AG04450 (cell line): ENCODE results near the gene CCDC169. TPM values are rescaled to one million over a fixed set of nuclear protein-coding genes. Genes with fewer than 3 reads are reported as not detected.
A peak's percentile ranks its signal among the peaks of the same experiment; 100 is the strongest.

Experiments used
- CTCF ChIA-PET: fragments of 300-600, 350-600 bp; formaldehyde crosslinking; extraction: SDS; loops from one replicate; lab custom pipeline; 2022; ENCODE audit warnings: antibody characterized with exemption, inconsistent platforms; lab: Charles Lee
- POLR2A ChIA-PET: fragments of 350-600 bp; formaldehyde crosslinking; extraction: SDS; loops from one replicate; lab custom pipeline; 2021; ENCODE audit warnings: antibody characterized with exemption, inconsistent platforms; lab: Yijun Ruan, JAX
- DNase-seq: peaks from one replicate; pipeline ENCODE4 v3.0.0-alpha.2; 2011; ENCODE audit warnings: low read depth, low spot score
- H3K27ac ChIP-seq: one replicate; pipeline ENCODE4 v1.5.1; 2012; ENCODE audit warnings: low read depth, low read length, control low read depth
- H3K27me3 ChIP-seq: one replicate; pipeline ENCODE4 v1.6.0; 2012; ENCODE audit warnings: low read length; ENCODE audit not compliant: control insufficient read depth, insufficient read depth
- H3K4me3 ChIP-seq: 2 replicates; pipeline ENCODE4 v1.5.1; 2011; ENCODE audit warnings: mild to moderate bottlenecking, low read depth, low read length, control low read depth
- H3K9me3 ChIP-seq: 2 replicates; pipeline ENCODE4 v1.5.1; 2012; ENCODE audit warnings: low read length; ENCODE audit not compliant: control insufficient read depth, insufficient read depth
- polyA plus RNA-seq: library from polyadenylated mRNA; depleted of rRNA; stranded (reverse); fragments of >200 nt; gene quantifications from 2 replicates; pipeline ENCODE4 v1.2.3, GENCODE V29; 2011
- TF ChIP-seq, protein P1 (sequence below): IDR thresholded peaks from 2 replicates; pipeline ENCODE4 v1.5.1; 2011; ENCODE audit warnings: low read depth, low read length, control low read depth, inconsistent platforms

CCDC169 gene
- polyA plus RNA-seq, 1 experiment, result 2.2 TPM

DNA sequence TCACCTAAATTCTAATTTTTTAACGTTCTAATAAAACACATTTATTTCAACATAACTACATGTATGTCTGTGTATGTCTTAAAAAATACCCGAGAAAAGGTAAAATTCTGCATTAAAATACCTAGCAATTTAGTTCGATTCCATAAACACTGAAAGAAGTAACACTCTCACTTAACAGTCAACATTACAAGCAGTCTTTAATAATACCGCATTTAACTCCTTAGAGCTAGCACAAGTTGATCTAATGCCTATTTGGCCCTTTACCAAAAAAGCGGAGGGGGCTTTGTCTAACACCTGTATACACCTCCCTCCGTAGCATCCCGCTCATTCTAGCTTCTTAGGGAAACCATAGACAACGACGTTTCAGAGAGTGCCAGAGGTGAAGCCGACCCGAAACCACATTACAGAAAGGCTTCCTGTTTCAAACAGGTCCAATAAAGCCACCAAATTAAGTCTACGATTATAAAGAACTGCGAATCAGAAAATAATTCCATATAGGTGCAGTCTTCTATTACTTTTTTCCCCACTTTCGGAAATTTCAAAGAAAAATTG is 47.3 kb upstream of the CCDC169 start:
- Histone ChIP-seq H3K27ac (peak overlapping the region; percentile 100), H3K27me3 (no peaks in the 10 kb centered on the region), H3K4me3 (peak overlapping the region; percentile 83), H3K9me3 (no peaks in the 10 kb centered on the region)
- TF ChIP-seq, protein P1, sequence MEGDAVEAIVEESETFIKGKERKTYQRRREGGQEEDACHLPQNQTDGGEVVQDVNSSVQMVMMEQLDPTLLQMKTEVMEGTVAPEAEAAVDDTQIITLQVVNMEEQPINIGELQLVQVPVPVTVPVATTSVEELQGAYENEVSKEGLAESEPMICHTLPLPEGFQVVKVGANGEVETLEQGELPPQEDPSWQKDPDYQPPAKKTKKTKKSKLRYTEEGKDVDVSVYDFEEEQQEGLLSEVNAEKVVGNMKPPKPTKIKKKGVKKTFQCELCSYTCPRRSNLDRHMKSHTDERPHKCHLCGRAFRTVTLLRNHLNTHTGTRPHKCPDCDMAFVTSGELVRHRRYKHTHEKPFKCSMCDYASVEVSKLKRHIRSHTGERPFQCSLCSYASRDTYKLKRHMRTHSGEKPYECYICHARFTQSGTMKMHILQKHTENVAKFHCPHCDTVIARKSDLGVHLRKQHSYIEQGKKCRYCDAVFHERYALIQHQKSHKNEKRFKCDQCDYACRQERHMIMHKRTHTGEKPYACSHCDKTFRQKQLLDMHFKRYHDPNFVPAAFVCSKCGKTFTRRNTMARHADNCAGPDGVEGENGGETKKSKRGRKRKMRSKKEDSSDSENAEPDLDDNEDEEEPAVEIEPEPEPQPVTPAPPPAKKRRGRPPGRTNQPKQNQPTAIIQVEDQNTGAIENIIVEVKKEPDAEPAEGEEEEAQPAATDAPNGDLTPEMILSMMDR, result no peak
- ChIA-PET CTCF (interaction anchor here (1.5 to 4.1 kb wide), 2 partner anchors 15 to 62 kb away, joined by 11 to 53 read pairs; no protein-coding TSS in a partner anchor), POLR2A (interaction anchor here (0.6 kb wide), 1 partner anchor 22 kb away, joined by 3 read pairs; no protein-coding TSS in a partner anchor)
- DNase-seq, result no peak

GRCh38 chr13:36344173-36344572 is 46.6 kb upstream of the CCDC169 start:
- CTCF ChIA-PET, result interaction anchor here (1.4 to 1.5 kb wide), 2 partner anchors 61 to 365 kb away, joined by 6 to 11 read pairs; no protein-coding TSS in a partner anchor
- no peak overlapping the region for H3K27ac ChIP-seq
- H3K9me3 ChIP-seq, result no peaks in the 10 kb centered on the region
- H3K27me3 ChIP-seq, result no peaks in the 10 kb centered on the region
- no peak for DNase-seq
- POLR2A ChIA-PET, result no interaction called here
- H3K4me3 ChIP-seq, result peak overlapping the region; percentile 83
- TF ChIP-seq, protein P1, result no peak

DNA sequence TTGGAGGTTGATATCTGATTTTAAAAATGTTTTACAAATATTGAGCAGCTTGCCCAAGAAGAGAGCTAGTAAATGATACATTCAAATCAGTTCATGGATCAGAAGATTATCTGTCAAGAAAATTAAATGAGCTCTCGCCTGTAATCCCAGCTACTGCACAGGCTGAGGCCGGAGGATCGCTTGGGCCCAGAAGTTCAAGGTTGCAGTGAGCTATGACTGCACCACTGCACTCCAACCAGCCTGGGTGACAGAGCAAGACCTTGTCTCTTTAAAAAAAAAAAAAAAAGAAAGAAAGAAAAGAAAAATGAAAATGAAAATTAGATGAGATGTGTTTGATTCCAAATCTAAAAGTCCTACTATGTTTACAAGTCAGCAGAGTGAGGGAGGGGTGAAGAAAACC is 46.2 kb upstream of the CCDC169 start:
- H3K4me3 ChIP-seq, result peak overlapping the region; percentile 83; the same call in 1 of the 2 replicates
- CTCF ChIA-PET, result interaction anchor here (0.6 to 1.5 kb wide), 4 partner anchors 61 to 531 kb away, joined by 4 to 11 read pairs (median 5); no protein-coding TSS in a partner anchor
- TF ChIP-seq, protein P1, result no peak
- no peak for DNase-seq
- H3K9me3 ChIP-seq, result no peaks in the 10 kb centered on the region
- H3K27ac ChIP-seq, result no peak overlapping the region
- no peaks in the 10 kb centered on the region for H3K27me3 ChIP-seq
- POLR2A ChIA-PET, result no interaction called here

DNA sequence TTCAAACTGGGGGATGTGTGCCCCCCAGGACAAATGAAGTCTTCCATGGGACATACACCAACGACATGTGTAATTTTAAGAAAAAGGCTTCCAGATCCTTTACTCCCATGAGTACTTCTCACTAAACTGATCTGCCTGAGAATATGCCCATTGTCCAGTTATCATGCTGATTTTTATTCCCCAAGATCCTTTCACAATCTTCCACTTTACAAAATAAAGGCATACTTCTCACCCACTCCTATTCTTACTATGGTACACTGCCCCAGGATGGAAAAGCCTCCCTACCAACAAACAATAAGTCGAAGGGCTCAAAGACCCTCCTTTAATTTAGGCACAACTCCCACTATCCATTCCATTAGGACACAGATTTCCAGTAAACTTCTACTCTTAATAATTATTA is 45.1 kb upstream of the CCDC169 start:
- Histone ChIP-seq H3K4me3 (no peak overlapping the region), H3K27ac (no peak overlapping the region), H3K9me3 (no peaks in the 10 kb centered on the region), H3K27me3 (no peaks in the 10 kb centered on the region)
- TF ChIP-seq, protein P1, result no peak
- ChIA-PET CTCF (interaction anchor here (1.4 kb wide), 1 partner anchor 363 kb away, joined by 6 read pairs; no protein-coding TSS in a partner anchor), POLR2A (no interaction called here)
- no peak for DNase-seq

DNA sequence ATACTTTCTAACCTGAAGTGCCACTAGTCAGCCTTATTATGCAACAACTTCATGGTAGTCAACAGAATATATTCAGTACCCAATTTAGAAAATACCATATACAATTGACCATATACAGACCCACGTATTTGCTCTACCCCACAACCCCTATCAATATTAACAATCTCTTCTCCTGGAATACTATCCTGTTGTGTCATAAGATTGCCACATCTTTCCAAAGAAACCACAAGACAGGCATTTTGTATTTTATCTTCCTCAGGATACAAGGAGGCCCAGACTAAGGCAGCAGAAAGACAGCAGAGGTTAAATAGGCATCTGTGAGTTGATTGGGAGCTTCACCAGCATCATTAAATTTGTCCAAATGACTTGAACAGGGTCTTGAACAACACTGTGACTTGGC is 44.1 kb upstream of the CCDC169 start:
- ChIA-PET CTCF (interaction anchor here (0.8 to 1.4 kb wide), 3 partner anchors 53 to 78 kb away, joined by 3 to 5 read pairs (median 4); no protein-coding TSS in a partner anchor), POLR2A (no interaction called here)
- H3K9me3 ChIP-seq, result no peaks in the 10 kb centered on the region
- DNase-seq, result no peak
- no peak overlapping the region for H3K27ac ChIP-seq
- no peak overlapping the region for H3K4me3 ChIP-seq
- TF ChIP-seq, protein P1, result no peak
- no peaks in the 10 kb centered on the region for H3K27me3 ChIP-seq
